GM19397 (cell line): ENCODE results near the gene PSMD10.
A peak's percentile ranks its signal among the peaks of the same experiment; 100 is the strongest.

ENCODE experiments used
- ATAC-seq: cut with Tn5 transposase; IDR thresholded peaks from one replicate; pipeline ENCODE4 v1.9.1; 2021; ENCODE audit warnings: mild to moderate bottlenecking, moderate library complexity; ENCODE audit not compliant: unreplicated experiment

PSMD10 gene

DNA sequence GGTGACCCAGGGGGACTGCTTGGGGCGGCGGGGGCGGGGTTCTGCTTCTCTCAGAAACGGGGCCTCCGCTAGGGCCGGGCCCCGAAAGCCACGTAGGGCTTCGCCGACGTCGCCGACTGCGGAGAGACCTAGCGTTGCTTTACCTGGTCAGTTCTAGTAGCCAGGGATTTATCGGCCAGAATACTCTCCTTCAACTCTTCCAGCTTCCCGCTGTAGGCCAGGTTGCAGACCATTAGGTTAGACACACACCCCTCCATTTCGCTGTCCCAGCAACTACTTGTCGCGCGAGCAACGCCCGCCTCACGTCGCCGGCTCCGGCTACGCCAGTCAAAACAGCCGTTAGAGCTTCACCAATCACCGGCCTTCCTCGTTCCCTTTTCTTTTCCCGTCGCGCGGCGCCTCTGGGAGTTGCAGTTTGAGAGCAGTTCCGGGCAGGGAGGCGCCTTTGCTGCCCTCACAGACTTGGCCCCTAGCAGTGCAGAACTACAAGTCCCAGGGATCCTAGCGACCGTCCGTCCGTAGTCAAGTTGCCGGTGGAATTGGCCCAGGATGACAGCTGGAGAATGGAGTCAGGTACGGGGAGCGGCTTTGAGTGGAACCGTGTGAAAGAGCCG lies at the start of gene PSMD10, which contains the start of gene ATG4A:
Gene PSMD10, minus strand, starts transcription at position 279 of the 614 bp plus-strand sequence. Its CDS starts 22 bp downstream, at position 257.
Gene ATG4A, plus strand, starts transcription at position 515 of the 614 bp plus-strand sequence. Its CDS starts 49 bp downstream, at position 564.
- peak; percentile 97 for ATAC-seq

- ATAC-seq = no peak
Measured at GRCh38 chrX:108138814-108139702, 47.7 kb upstream of the PSMD10 start.

DNA sequence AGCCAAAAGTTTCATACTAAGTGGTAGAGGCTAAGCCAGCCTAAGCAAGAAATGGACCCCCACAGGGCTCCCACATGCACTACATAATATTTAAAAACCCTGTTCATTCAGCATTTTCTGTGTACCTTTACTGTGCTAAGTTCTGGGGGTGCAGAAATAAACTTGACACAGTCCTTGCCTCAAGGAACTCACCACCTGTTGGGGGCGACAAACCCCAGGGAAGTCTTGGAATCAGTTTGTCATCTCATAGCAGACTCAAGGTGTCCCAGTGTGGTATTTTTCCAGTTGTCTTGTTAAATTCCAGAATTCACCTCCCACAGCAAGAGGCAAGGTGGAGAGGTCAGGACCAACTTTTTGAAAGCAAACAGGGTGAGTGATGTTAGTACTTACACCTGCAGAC lies 43.4 kb upstream of the PSMD10 start:
- no peak for ATAC-seq

DNA sequence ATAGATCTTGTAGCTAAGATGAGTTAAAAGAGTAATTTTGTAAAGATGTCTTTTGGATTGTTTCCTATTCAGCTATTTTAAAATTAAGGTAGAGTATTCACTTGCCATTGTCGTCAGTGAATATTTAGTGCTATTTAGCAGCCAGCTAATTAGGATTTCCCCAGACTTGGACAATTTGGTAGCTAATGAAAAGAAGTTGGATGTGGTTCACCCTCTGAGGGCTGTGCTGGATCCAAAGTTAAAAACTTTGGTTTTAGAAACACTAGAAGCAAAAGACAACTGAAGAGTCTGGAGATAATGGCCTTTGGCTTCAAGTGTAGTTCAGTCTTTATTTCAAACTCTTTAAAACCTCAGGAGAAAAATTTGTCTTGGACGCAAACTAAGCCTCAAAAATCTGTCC lies 41.5 kb upstream of the PSMD10 start:
- no peak for ATAC-seq

- no peak for ATAC-seq
Measured at GRCh38 chrX:108132034-108132433, 40.7 kb upstream of the PSMD10 start.

GRCh38 chrX:108131471-108131870 lies 40.1 kb upstream of the PSMD10 start:
- no peak for ATAC-seq

DNA sequence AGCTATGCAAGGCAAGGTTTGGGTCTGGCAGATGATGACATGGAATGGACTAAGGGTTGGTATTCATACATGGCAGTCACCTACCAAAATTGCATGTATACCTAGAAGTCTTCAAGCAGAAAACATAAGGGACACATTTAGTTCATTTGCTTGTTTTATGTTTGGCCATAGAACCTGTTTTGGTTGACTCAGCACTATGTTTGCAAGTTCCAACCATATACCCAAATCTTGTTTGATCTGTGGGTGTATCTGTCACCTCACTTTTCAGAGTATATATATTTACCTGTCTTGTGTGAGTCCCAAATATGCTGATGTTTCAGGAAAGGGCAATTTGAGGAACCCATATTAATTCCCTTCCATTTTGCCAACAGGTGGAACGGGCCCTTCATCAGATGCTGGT lies 39.5 kb upstream of the PSMD10 start:
- ATAC-seq = no peak

DNA sequence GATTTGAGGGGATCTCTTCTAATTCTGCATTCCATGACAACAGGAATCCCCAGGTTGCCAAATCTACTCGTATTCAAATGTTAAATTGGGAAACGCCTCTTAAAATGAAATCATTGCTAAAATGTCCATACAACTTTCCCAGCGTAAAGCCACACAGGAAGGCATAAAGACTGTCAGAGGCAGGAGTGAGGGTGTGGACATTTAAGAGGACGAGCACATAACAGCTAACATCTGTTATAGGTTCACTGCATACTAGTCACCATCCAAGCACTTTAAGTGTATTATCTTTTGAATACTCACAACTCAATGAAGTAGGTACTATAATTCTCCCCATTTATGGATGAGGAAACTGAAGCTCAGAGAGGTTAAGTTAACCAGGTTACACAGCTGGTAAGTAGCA lies 35.8 kb upstream of the PSMD10 start:
- ATAC-seq = no peak

- ATAC-seq = no peak
Measured at GRCh38 chrX:108126661-108127060, 35.3 kb upstream of the PSMD10 start.

GRCh38 chrX:108123591-108124366 lies 32.4 kb upstream of the PSMD10 start:
- ATAC-seq = no peak

DNA sequence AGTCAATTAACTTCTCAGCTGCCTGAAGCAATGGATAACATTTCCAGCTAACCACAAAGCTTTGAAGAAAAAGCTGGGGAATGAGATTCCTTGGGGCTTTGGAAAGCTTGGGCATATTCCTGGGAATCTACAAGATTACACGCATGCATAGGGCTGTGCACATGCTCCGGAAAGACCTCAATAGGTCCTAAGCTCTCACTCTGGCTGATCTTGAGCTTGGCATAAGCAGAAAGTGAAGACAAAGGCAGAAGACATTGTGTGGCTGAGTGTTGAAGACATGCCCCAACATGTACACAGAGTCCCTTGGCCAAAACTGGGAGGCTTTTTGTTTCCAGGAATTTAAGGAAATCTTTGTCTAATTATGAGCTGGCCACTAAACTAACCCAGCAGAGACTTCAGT lies 31.4 kb upstream of the PSMD10 start:
- no peak for ATAC-seq

DNA sequence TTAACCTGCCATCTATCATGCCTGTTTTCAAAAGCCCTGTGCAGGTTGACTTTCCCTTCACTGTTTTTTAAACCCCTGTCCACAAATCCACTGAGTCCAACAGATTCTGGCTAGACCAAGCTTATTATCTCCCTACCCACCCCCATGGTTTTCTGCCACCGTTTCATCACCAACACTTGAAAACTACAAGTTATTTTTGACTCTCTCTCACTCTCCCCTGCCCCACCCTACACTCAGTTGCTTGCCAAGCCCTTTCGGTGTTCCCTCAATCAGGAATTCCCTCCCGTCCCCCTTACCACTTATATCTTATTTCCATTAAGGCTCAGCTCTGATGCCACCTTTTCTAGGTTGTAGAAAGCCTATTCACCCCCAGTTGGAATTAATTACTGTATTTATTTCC lies 29.9 kb upstream of the PSMD10 start:
- ATAC-seq = no peak

- ATAC-seq = no peak
Measured at GRCh38 chrX:108117988-108118387, 26.6 kb upstream of the PSMD10 start.

DNA sequence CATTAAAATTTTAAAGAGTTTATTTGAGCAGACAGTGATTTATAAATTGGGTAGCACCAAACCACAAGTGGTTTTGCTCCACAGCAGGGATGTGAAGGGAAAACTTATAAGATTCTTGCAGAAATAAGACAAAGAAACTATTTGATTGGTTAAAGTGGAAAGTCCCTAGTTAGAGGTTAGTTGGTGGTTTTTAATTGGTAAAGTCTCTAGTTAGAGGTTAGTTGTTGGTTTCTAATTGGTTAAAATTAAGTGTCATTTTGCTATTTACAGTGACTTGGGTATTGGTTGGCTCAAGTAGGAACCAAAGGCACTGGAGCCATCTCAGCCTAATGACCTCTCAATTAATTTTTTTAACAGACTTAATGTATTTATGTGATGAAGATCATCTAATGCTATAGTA lies 23.2 kb upstream of the PSMD10 start:
- no peak for ATAC-seq

DNA sequence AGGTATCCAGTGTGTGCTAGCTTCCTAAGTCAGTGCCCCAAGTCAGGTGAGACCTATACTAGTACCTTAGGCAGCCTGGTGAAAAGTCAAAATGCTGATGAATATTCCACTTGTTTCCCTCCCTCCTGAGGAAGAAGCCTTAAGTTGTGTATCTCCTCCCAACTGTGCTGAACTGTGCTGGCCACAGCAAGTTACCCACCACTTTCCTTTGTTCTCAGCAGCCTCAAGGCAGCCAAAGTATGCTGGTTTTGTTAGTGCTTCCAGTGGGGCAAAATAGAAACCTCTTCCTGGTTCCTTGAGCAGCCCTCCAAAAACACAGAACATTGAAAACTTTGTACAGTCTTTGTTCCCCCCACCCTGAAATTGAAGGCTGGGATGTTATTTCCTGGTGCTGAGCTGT lies 14.1 kb upstream of the PSMD10 start:
- ATAC-seq = no peak

DNA sequence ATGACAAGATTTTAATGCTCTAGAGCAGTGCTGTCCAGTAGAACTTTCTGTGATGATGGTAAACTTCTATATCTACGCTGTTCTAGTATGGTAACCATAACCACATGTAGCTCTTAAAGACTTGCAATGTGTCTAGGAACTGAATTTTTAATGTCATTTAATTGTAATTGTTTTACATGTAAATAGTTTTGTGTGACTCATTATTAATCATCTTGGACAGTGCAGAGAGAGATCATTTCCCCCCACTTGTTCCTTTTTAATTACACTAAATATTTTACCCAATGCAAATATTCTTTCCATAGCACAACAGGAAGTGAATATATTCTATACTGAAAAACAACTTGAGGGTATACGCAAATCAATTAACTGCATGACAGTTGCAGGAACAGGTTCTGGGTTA lies 6.0 kb upstream of the PSMD10 start:
- no peak for ATAC-seq

DNA sequence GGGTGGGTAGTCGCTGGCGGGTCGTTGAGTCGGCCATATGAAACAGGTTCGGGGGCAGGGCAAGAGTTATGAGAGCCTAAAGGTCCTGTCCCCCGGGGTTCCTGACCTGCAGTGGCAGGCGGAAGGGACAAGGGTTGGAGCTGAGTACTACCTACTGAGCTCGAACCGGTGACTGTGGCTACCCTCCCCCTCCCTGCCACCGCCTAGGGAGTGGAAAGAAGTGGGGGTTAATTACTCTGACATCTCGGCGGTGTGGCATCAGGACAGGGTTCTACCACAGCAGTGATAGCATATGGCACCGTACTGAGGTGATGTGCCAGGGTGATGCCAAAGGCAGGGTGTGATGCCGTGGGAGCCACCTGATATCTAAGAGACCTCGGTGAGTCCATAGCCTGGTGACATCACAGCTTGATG lies 543 bp upstream of the PSMD10 start:
- peak; percentile 45 for ATAC-seq

- peak; percentile 1 for ATAC-seq
Measured at GRCh38 chrX:108090491-108091263, 665 bp downstream of the PSMD10 start.

- no peak for ATAC-seq
Measured at GRCh38 chrX:108088511-108088910, 2.8 kb downstream of the PSMD10 start.

- no peak for ATAC-seq
Measured at GRCh38 chrX:108087792-108088191, 3.5 kb downstream of the PSMD10 start.

DNA sequence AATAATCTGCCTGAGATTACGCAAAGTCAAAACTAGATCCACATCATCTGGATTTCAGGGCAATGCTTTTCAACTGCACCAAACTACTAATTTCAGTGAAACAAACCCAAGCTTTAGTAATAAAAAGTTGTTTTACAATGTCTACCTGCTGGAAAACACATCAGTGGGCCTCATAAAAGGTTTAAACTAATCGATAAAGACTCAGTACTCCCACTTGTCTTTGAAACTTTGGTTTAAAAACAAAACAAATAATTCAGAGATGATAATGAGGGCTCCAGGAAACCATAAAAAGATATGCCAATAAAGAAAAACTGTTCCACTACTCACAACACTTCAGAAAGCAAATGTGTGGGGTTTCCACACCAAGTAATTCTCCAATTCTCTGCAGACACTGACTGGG lies 10.2 kb downstream of the PSMD10 start:
- no peak for ATAC-seq
